HG02840 (cell line): Measurements from ENCODE around the gene ARHGAP10.

Source experiments
- ATAC-seq: cut with Tn5 transposase; IDR thresholded peaks from one replicate; pipeline ENCODE4 v1.9.1; 2021; ENCODE audit warnings: mild to moderate bottlenecking, moderate library complexity, moderate number of reproducible peaks; ENCODE audit not compliant: unreplicated experiment, low FRiP score

Gene ARHGAP10

DNA sequence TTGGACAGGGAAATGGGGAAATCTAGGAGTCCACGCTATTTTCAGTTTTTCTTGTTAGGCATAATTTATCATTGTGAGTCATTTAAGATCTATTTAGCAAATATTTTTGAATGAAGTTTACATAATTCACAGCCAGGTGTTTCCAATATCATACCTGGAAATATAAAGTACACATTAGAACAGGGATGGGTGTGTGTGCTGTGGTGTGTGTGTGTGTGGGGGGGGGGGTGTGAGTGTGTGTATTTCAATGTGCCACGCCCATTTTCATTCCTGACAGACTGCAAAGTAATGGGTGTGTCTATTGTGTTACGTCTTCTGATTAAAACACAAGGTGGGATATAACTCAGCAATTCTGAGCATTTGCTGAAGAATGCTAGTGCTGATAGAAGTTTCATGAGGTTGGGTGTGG is 33.2 kb downstream of the ARHGAP10 start:
- no peak for ATAC-seq

DNA sequence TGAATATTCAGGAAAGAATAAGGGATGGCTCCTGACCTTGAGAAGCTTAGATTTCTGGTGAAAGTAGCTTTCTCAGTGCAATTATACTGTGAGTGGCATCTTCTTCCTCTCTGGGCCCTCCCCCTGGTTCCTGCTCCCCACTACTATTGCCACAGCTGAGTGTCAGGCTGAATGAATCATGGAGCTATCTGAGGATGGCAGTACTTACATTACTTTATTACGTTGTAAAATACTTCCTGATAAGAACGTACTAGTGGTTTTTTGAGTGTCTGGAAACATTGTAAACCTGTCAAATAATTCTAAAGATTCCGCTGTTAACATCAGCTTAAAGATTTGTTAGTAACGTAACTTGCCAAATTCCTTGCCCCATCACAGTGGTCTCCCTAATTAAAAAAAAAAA is 36.2 kb downstream of the ARHGAP10 start:
- no peak for ATAC-seq

DNA sequence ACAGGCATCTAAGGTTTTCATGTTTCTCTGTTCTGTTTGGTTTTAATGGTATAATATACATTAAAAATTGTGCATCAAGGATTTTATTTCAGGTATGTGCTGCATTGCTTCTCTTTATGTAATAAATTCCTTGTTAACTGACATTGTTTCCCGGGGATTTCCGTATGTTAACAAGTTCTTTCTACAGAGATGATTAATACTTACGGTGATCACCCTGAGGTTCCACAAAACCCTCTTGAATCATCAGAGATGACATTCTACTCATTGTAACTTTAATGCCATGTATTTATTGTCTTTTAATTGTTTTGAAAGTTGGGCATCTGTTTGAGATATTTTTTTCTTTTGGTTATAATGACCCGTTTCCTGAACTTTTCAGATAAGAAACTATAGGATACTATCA is 37.5 kb downstream of the ARHGAP10 start:
- no peak for ATAC-seq

DNA sequence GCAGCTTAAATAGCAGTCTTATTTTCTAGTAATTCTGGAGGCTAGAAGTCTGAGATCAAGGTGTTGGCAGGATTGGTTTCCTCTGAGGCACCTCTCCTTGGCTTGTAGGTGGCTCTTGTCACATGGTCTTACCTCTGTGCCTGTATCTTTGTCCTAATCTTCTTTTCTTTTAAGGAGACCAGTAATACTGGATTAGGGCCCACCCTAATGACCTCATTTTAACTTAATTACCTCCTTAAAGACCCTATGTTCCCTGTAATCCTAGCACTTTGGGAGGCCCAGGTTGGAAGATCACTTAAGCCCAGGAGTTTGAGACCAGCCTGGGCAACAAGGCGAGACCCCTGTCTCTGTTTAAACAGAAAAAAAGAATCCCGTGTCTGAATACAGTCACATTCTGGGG is 38.9 kb downstream of the ARHGAP10 start:
- ATAC-seq = no peak

DNA sequence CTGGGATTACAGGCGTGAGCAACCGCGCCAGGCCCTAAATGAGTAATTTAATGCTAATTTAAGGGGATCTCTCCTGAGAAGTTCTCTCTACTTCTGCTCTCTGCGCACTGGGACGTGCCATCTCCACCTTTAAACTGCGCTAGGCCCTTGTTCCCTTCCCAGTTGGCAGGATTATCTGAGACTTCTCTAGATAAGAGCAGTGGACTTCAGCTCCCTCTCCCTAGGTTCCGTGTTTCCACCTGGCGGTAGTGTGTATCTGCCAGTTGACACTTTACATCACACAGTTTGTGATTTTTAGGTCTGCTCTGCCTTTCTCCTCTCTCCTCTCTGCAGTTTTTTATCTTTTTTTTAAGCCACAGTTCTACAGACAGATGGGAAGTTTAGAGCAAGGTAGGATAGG is 40.2 kb downstream of the ARHGAP10 start:
- no peak for ATAC-seq

DNA sequence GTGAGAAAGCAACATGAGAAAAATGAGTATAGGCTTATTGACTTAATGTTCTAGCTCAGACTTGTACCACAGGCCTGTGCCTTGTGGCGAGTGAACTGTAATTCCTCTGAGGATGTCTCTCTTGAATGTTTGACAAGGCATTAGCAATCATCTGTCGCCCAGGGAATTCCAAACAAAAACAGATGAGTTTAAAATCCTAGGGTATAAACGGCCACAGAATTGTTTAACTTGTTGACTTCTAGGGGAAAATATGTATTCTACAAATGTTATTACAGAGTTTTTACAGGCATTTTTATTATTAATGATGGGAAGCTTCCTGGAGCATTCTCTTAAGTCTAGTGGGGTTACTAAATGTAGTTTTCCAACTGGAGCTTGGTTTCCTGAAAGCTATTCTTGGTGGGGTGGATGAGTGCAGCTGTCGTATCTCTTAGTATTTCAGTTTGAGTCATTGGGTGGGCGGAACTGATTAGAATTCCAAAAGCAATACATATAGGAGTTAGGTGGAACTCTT is 40.6 kb downstream of the ARHGAP10 start:
- no peak for ATAC-seq

DNA sequence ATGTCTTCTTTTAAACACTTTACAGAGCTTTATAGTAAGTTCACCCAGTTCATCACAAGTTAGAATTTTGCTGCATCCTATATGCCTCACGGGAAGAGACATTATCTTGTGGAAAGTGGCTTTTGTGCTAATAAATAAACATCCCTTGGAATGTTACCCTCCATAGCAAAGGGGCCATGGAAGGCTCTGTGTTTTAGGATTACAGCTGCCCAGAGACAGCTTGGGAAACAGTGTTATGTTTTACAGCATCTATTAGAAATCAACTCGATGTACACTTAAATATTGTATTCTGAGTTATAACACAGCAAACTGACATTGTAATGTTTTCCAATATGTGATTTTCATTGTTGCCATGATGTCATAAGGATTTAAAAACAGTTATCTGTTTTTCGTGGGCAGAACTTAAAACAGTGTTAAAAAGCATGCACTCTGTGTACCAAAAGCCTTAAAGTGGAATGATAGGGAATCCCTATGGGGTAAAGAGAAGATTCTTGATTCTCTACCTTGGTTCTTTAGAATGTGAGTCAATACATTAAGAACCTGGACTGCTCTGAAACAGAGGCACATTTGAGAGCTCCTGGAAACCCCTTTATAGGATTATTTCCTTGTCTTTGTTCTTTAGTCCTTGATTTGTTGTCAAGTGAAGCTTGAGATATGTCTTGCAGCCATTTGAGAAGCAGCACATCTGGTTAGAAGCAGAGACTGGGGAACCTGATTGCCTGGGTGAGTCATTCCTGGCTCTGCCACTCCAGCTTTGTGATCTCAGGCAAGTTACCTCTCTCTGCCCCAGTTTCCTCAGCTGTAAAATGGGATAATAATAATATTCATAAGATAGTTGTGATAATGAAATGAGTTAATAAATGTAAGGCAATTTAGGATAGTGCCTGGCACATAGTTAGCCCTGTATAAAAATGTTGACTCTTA is 41.6 kb downstream of the ARHGAP10 start:
- ATAC-seq = no peak

DNA sequence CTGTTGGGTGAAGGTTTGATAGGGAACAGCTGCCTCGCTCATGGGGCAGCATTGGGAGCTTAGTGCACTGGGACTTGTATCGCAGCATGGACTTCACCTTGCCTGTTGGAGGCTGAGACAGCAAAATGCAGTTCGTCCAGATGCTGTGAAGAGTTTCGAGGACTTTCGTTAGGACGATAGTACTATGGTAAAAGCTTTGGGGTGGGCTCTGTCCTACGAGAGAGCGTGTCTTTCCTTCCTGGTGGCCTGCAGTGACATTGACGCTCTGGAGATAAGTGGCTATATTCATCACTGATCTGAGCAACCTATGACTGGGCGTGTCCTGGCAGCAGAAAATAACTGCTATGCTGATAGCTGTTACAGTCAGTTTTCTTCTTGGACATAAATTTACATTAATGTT is 44.8 kb downstream of the ARHGAP10 start:
- ATAC-seq = no peak

DNA sequence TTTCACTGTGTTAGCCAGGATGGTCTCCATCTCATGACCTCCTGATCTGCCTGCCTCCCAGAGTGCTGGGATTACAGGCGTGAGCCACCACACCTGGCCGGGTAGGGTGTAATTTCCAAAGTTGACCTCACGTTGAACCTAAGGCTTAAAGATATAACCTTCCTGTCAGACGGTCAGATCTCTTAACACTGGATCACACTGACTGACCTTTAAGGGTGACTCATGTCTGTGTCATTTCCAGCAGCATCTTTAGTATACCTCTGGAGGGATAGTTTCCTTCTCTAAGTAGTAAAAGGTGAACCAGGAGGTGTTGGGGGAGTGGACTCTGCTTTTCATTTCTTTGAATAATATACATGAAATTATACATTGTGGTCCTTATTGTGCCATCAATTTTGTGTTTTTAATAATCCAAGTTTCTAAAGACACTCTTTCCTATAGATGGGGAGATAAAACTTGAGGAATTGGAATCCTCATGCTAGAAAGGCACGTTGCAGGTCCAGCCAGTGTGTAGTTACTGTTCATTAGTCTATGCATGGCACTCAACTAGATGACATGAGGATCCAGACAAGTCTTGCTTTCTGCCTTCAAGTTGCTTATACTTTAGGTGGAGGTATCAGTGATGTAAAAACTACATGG is 45.7 kb downstream of the ARHGAP10 start:
- ATAC-seq = no peak

DNA sequence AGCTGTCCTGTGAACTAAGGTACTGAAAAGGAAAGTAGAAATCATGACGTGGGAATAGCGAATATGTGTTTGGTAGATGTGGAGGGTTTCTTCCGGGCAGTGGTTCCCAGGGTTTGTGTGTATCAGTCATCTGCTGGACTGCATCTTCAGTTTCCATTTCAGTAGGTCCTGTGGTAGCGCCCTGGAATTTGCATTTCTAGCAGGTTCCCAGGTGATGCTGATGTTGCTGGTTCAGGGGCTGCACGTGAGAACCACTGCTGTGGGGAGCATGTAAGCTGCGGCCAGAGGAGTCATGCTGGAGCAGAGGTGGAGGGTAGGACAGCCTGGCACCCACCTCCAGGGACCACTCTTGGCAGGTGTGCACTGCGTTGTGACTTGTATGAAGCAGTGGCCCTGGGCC is 47.1 kb downstream of the ARHGAP10 start:
- ATAC-seq = no peak

DNA sequence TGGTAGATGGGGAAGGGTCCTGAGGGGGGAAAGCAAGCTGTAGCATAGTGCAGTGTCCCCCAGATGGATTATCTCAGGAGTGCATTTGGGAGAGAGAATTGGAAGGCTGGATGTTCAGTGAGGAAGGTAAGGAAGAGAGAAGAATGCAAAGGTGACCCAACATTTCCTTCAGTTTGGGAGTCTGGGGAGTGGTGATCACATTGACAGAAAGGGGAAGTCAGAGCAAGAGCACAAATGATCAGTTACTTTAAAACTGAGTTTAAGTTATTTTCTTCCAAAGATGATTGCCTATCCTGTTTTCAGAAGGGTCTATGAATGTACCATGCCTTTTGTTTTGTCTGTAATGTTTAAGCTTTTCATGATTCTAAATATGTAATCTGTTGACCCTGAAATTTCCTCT is 47.6 kb downstream of the ARHGAP10 start:
- no peak for ATAC-seq

DNA sequence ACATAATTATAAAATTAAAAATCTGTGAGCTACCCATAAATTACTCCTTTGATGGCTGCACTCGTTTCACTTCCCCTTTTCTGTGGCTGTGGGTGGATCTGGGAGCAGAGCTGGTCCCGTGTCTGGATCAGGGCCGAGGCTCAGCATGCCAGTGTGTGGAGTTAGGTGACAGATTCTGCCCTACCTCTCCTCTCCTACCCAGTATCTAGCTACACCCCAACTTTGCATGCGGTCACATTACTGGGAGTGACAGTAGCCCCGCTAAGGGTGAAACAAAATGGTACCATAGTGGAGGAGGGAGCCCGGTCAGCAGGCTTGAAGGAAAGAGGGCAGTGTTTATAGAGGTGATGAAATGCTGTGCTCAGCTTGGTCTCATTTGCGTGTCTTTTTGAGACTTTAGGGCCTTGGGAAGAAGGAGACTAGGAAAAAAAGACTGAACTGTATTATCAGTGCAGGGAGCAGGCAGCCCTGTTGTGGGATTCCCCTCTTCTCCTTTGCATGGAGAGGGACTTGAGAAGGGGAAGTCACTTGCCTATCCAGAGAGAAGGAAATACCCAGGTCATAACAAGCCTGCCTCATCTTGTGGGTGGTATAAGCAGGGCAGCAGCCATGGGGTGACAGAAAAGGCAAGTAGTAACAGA is 48.4 kb downstream of the ARHGAP10 start:
- ATAC-seq = peak; percentile 64

DNA sequence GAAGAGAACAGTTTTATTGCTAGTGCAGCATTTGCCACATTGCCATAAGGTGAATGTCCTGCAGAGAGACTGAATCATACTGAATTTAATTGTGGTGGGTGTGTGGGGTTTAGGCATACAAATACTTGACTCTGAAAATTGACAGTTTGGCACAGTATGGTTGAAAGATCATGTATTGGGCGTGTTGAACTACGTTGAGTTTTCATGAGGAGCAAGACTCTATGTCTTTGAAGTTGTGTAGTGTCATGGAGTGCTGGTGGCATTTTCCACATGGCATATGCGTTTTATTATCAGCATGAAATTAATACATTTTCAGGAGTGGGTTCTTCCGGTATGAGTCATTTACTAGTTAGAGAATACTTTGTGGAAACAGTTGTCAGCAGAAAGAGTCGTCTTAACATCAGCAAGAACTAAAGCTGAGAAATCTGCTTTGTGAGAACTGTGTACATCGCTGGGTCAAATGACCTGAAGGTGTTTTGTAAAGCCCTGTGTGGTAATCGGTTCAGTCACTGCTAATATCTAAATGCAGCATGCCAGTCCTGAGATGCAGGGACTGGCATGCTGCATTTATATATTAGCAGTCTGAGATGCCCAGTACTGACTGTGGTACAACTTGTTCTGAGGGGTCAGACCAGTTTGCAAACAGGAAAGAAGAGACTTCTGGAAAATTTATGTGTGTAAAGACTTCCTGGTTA is 50.3 kb downstream of the ARHGAP10 start:
- no peak for ATAC-seq

DNA sequence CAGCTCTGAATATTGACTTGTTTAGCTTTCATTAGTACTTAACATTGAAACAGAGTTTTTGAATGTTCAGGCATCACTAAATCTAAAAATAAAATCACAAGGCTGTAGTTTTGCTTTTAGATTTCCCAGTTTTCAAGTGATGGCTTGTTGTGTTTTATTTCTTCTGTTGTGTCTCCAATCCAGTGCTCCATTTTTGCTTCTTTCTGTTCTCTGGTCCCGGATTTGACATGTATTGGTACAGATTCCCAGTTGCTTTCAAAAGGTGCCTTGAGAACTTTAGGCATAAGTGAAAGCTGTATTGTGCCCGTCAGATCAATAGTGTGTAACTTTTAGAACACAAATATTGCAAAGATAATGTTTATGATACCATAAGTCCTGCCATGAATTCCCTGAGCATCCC is 53.2 kb downstream of the ARHGAP10 start:
- ATAC-seq = no peak

DNA sequence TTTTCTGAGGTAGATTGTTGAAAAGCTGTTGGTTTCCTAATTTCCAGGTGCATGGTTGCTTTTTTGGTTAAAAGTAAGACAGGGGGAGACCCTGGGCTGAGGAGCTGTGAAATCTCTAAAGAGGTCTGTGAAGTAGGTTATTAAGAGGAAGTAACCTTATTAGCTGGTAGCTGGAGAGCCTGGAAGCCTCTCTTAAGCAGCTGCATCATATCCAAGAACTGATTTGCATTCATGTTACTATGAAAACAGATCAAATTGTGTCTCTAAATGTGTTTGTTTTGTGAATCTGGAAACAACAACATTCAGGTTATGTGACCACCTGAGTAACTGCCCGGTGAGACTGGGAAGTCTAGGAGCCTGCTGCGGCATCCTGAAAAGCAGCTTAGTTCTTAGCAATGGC is 54.1 kb downstream of the ARHGAP10 start:
- peak; percentile 81 for ATAC-seq

DNA sequence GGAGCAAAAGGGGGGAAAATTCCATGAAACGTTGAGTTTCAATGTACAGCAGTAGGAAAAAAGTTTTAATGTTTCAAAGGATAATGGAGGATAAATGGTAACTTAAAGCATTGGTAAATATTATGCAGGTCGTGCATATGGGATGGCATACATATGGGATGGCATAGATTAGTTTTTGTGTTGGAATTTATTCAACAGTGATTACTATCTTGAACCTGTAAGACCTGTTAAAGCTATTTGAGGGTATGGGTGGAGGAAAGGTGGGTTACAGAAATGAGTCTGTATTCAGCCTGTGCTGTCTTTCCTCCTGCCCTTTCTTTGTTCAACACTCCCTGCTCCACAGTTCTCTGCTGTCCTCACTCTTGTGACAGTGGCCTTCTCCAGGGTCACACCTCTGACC is 54.6 kb downstream of the ARHGAP10 start:
- no peak for ATAC-seq

DNA sequence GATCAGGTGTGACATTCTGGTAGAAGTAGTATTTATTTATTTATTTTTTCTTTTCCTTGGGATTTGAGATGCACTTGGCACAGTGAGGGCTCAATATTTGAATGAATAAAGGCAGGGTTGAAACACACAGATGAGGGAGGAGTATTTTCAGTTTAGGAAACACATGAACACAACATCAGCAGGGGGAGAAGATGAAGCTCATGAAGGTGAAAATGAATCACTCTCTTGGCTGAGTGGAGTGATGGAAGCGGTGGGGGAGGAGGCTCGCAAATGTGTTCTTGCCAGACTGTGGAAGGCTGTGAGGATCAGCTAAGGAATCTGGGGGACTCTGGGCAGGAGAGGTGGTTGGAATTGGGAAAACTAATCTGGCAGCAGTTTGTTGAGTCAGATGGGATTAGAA is 55.3 kb downstream of the ARHGAP10 start:
- ATAC-seq = no peak

DNA sequence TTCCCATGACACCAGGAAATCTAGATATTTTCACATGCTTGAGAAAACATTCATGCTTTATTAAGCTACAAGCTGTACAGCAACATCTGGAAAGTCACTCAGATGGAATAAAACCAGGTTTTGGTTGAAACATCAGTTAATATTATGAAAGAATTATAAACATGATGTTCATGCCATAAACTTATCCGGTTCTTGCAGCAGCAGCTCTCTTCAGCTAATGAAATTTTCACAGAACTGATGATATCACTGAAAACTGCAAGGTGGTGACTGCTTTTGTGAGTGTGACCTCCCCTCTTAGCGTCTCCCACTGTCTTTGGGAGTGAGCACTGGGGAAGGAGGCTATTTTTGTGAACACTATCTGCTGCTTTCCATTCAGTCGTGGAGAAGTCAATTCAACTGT is 56.9 kb downstream of the ARHGAP10 start:
- ATAC-seq = no peak

DNA sequence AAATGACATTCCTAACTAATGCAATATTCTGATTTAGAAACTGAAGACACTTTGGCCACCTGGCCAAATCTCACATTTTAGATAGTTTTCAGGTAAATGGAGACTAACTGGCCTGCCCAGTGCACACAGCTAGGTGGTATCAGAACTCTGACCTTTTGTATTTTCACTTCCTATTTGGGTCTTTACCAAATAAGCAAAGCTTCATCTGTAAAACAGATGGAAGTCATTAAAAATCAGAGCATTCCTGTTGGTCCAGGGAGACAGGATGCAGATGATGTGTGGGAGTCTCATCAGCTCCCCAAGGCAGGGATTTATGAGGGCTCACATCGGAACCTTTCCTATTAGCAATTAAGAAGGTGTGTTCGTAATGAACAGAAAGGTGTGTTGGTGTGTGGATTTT is 57.7 kb downstream of the ARHGAP10 start:
- no peak for ATAC-seq

DNA sequence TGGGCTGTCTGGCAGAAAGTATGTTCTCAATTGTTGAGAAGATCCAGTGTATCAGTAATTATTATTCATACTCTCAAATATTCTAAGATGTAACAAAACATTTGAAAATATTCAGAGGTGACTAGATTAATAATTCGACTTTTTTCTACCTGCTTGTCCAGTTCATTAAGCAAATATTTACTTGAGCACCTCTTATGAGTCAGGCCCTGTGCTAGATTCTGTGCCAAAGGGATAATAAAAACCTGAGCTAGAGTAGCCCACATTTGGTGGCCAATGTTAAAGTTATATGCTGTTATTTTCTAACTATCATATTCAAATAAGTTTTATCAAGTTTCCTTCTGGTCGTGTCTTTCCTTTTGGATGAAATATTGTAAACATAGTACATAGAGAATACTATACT is 58.5 kb downstream of the ARHGAP10 start:
- no peak for ATAC-seq

DNA sequence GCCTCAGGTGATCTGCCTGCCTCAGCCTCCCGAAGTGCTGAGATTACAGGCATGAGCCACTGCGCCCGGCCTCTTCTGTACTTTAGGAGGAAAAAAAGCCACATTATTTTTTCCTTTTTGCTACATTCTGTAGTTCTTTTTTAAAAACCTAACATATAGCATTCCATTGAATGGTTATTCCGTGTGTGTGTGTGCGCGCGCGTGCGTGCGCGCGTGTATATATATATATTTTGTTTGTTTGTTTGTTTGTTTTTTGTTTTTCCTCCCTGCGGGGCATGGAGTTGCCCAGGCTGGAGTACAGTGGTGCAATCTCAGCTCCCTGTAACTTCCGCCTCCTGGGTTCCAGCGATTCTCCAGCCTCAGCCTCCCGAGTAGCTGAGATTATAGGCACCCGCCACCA is 59.5 kb downstream of the ARHGAP10 start:
- ATAC-seq = no peak
